ENCODE measurements around the gene ITSN1.

DNA sequence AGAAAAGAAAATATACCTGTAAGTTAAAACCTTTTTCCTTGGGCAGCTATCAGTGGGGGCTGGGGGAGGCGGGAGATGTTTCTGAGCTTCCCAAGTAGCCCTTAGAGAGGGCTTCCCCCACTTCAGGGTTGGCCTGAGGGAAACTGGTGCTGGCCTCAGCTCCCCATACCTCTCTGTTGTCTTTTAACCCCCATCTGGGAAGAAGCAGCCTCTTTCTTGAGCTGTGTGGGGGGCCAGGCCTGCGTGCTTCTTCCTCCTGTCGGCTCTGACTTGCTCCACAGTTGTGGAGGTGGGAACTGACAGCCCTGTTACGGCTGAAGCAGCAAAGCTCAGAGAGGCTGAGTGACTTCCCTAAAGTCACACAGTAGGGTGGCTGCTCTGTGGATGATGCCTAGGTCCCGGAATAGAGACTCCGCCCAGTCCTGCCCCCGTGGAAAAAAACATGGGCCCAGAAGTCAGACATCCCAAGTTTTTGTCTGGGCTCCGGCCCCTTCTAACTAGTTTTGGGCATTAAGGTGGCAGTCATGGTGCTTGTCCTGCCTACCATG lies 218.1 kb downstream of the ITSN1 start:
- TF ChIP-seq, protein P1, sequence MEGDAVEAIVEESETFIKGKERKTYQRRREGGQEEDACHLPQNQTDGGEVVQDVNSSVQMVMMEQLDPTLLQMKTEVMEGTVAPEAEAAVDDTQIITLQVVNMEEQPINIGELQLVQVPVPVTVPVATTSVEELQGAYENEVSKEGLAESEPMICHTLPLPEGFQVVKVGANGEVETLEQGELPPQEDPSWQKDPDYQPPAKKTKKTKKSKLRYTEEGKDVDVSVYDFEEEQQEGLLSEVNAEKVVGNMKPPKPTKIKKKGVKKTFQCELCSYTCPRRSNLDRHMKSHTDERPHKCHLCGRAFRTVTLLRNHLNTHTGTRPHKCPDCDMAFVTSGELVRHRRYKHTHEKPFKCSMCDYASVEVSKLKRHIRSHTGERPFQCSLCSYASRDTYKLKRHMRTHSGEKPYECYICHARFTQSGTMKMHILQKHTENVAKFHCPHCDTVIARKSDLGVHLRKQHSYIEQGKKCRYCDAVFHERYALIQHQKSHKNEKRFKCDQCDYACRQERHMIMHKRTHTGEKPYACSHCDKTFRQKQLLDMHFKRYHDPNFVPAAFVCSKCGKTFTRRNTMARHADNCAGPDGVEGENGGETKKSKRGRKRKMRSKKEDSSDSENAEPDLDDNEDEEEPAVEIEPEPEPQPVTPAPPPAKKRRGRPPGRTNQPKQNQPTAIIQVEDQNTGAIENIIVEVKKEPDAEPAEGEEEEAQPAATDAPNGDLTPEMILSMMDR (IDR thresholded peaks at IDR 0.05): no peak
- TF ChIP-seq POLR2A (IDR thresholded peaks at IDR 0.05): no peak
- no peak for TF ChIP-seq EP300 (IDR thresholded peaks at IDR 0.05)

All from tibial nerve (tissue), 4 donors.